HG02870 (cell line): ENCODE measurements around the gene SEMA6A.
A peak's percentile ranks its signal among the peaks of the same experiment; 100 is the strongest.
"Not testable (repeated sequence)": the region's sequence is repeated elsewhere in the genome, so short reads cannot be mapped to it uniquely, and the experiment has no call there.

ENCODE experiments used
- ATAC-seq: cut with Tn5 transposase; IDR thresholded peaks from one replicate; pipeline ENCODE4 v1.9.1; 2021; ENCODE audit warnings: mild to moderate bottlenecking, moderate library complexity; ENCODE audit not compliant: unreplicated experiment

The SEMA6A gene

DNA sequence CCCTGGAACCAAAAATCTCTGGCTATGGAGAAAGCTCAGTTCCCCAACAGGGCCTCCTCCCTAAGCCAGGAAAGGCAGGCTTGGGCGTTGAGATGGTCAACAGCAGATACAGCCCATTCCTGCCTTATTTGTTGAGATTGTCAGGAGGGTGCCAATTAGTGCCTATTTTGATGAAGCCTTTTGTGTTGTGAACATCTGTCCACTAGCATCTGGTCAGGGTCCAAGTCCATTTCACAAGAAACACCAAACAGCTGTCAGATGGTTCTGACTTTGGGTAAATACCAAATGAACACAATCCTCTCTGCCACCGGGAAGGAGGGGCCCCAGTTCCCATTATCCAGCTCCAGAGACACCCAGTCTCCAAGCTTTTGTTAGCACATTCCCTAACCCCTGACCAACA, 19.9 kb downstream of the SEMA6A start:
- ATAC-seq = no peak

DNA sequence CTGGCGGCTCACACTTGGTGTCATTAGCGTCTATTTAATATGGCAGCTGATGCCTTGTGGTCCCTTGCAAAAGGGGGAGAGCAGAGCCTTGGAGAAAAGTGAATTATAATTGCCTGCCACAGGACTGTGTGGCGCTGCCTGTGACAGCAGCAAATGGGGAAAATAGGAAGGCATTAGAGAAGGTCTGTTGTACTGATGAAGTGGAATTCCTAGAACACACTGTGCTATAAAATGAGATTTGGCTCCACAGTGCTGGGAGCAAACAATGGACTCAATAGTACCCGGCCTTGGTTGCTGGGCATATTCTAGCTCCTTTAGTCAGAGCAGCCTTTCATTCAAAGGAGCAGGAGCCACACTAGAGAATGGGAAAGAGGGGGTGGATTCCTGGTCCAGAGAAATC, 21.3 kb downstream of the SEMA6A start:
- no peak for ATAC-seq

DNA sequence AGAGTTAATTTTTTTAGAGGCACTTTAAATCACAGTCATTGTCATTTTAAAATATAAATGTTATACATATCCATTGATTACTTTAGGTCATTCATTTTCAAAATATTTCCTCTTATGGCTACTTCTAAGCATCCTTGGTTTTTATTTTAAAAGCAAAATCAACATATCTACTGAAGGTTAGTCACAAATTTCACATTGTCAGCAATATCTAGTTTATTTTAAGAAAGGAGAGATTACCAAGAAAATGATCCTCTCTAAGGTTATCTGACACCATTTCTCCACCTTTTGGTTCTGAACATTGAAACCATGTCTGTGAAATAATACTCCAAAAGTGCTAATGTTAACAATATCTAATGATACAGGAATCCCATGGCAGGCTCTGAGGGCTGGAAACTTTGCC, 24.5 kb downstream of the SEMA6A start:
- no peak for ATAC-seq

DNA sequence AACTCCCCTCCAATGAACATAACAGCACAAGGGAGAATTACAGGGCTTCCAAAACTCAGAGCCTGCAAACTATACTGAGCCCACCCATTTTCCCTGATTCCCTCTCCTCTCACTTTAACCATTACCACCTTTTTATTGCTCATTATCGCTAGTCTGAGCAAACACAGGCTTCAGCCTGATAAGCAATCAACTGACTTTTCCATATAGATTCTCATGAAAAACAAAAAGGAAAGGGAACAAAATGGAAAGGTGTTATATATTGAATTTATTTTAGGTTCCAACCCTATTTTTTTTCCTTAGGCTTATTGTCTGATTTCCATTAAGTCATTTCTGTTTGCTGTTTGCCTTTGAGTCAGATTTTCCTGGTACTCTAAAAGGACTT, 27.9 kb downstream of the SEMA6A start:
- ATAC-seq = no peak

DNA sequence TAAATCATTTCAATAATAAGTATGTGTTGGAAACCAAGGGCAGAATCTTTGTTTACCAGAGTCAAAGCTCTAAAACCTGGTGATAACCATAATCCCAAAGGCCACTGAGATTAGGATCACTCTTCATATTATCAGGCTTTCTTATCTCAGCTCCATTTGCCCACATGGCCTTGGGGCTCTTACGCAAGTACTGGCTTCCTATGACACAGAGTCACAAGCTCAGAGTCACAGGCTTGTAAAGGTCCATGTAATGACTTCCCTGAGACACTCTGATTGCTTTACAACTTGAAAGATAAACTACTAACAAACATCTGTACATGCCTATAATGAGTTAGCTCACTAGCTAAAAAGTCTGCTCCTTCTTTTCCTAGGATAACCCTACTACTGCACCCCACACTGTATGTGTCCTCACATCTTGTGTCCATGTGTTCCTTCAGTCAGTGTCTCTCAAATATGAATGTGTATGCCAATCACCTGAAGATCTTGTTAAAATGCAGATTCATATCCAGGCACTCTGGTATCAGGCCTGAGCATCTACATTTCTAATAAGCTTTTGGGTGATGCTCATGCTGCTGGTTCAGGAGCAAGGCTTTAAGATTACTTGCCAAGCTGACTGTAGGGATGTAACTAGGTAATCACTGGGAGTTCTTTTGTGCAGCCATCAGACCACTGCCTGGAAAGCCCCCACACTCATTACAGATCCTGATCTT, 28.4 kb downstream of the SEMA6A start:
- ATAC-seq = no peak

DNA sequence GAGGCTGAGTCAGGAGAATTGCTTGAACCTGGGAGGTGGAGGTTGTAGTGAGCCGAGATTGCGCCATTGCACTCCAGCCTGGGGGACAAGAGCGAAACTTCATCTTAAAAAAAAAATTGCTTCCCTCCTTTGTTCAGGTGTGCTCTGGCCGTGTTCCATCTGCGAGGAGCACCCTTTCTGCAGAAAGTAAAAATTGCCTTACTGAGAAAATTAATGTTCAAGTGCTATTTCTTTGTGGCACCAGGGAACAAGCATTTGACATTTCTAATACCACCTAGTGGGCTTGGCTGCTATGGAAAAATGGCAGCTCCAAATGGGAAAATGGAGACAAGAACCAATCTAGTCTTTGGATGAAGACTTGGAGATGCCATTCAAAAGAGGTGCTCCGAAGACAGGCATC, 29.2 kb downstream of the SEMA6A start:
- ATAC-seq = not testable (repeated sequence)

DNA sequence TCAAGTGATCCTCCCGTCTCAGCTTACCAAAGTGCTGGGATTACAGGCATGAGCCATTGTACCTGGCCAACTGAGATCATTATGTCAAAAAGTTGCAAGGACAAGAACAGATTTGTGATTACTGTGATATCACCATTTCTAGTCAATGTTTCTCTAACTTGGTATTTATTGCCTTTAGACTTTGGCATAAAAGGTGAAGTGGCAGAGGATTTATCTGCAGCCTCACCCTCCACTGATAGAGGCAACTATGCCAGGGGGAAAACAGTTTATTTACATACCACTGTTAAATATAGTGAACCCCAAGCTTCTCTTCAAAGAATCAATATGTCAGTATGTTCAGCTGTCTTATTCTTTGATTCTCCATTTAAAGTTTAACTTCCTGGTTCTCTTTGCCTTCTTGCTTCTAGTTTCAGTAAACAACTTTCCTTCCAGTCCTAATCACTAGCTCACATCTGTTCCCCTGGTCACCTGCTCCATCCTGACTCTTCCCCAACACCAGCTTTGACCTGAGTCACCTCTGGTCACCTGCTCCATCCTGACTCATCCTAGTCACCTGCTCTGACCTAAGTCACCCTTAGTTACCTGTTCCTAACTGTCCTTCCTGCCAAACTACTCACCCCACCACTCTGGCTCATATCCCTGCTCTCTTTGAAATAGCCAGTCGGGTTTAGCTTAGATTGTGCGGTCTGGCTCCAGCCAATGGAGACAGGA, 29.9 kb downstream of the SEMA6A start:
- ATAC-seq = no peak

DNA sequence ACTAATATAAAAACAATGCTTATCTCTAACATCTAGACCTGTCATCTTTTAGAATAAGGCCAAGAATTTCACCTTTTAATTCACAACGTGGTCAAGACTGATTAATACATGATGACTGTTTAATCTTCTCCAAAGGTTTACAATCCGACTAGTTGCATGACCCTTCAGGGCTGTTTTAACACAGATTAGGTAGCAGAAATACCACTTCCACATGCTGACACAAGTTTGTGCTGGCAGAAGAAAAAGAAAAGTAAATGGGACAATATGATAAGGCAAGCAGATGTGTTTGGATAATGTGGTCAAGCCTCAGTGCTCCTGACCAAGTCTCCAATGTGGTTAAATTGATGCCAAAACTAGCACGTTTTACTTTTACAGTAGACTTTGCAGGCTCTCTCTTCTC, 31.1 kb downstream of the SEMA6A start:
- no peak for ATAC-seq

DNA sequence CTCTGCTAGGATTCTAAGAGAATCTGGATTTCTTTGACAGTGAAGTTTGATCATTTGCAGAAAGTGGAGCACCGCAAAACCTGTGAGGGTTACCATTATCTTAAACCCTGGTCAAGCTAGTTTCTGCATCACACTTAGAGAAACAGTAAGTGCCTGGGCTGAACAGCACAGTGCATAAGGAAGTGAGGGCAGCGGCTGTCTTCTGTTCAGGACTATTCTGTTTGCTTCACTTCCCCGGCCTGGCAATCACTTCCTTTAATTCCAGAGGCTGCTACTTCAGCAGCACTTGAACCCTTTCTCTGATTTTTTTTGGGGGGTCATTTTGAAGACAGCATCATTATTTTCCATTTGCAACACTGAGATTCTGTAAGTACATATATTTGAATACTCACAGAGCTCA, 32.0 kb downstream of the SEMA6A start:
- ATAC-seq = no peak

DNA sequence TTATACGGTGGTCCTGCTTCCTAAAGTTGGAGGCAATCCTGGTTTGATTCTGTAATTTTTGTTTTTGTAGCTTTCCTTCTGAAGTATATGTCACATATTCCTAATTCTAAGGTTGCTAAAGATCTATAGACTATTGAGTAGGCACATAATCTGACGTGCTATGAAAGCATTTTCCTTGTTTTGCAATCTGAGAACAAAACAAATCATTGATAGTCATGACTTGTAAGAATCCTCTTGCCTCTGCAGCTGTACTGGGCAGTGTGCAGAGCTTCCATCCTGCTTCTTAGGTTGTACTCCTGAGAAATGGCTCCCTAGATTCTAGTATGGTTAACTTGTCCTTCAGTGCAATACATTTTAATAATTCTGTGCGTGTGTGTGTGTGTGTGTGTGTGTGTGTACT, 35.4 kb downstream of the SEMA6A start:
- no peak for ATAC-seq

DNA sequence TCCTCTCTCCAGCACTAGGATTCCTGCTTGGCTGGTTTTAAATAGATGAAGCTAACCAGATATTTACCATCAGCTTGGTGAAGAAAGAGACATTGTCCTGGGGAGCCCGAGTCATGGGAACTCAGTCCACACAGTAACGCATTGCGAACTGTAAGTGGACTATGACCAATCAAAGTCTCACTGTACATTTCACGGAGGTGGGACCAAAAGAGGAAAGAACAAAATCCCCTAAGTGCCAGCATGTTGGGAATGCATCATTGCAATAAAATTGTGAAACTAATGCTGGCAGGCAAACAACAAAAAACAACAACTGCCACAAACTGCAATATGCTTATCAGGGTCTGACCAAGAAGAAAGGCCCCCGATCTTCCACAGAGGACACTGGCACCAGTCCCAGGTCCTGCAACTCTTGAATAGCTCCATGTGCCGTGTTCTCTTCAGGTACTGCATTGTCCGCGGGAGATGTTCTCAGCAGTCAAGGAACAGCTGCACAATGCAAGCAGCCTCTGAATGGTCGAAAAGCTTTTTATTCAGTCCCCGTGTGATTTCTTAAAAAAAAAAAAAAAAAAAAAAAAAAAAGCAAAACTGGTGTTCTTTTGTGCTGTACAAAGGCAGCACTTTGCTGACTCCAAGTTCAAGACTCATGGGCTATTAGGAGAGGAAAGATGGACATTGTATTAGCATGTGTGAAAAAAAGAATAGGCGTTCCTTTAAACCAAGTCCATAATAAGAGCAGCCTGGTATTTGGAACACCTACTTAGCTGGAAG, 38.1 kb downstream of the SEMA6A start:
- ATAC-seq = no peak

DNA sequence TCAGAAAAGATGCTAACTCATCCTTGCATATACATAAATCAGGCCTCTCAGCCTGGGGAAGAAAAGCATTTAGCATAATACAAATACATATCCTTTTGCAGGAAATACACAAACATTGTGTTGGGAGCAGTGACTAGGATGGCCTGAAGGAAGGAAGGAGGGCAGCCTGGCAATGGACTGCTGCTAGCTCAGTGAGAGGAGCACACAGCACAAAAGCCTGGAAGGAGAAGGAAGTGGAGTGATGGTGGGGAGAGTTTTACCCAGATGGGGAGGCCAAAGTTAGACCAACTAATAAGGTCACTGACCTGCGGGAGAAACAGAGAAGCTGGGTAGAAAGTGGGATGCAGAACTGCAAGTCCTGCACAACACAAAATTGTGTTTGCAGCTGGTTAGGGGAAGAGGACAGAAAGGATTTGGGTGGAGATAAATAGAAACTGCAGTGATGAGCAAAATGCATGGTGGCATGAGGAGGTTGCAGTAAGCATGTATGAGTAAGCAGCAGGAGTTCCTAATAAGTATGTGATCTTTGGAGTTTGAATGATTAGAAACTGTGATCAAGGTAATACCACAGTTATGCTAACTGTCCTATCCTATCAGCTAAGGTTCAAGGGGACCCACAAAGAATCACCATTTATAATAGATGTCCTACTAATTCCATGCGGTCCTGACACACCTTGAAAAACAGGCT, 39.5 kb downstream of the SEMA6A start:
- ATAC-seq = no peak

DNA sequence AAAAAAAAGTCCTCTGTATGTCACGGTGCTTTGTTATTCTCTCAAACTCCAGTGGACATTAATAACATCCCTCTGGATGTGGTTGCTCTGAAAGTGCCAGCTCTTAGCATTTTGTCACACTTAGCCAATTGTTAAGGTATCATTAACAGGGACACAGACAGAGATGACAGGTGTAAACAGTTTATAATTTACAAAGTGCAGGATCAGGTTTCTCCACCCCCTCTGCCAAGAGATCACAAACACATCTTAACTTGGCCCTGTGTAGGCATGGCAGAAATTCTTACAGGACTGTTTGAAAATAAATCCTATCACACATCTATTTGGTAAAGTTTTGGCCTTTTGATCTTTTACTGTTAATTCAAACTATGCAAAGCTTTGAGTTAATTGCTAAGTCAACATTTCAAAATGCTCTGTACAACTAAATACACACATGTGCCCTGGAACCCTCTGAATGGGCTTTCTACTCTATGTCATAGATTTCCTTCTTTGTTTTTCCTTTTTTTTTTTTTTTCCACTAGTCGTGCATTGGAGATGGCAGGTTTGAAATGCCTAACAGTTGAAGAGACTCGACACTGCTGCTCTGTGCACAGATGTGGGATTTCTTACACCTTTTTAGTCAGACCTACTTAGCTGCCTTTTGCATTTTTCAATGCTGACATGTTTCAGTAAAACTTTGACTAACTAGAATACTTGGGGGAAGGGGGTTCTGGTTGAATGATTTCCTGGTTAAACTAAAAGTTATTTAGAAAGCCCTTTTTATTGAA, 41.7 kb downstream of the SEMA6A start:
- ATAC-seq = peak; percentile 60

DNA sequence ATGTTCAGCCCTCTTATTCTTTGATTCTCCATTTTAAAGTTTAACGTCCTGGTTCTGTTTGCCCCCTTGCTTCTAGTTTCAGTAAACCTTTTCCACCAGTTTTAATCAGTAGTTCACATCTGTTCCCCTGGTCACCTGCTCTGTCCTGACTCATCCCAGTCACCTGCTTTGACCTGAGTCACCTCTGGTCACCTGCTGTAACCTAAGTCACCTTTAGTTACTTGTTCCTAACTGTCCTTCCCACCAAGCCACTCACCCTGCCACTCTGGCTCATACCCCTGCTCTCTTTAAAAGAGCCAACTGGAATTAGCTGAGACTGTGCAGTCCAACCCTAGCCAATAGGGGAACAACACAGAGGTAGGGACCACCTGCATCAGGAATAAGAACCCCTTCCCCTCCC, 43.0 kb downstream of the SEMA6A start:
- ATAC-seq = no peak

DNA sequence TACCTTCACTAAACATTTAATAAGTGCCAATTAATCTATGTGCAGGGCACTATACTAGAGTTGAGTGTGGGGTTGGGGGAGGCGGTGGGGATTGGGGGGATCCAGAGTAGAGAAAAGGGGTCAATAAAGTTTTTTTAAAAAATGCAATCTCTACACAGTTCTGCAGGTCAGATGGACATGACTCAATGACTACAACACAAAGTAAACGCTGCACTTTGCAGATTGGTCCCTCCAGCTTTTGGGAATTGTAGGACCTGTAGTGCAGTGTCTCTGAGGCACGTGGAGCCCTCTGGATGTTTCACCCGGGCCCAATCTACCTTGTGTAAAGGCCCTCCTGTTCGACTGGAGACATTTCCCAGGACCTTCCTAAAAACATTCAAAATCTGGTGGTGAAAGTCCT, 43.5 kb downstream of the SEMA6A start:
- ATAC-seq = no peak

DNA sequence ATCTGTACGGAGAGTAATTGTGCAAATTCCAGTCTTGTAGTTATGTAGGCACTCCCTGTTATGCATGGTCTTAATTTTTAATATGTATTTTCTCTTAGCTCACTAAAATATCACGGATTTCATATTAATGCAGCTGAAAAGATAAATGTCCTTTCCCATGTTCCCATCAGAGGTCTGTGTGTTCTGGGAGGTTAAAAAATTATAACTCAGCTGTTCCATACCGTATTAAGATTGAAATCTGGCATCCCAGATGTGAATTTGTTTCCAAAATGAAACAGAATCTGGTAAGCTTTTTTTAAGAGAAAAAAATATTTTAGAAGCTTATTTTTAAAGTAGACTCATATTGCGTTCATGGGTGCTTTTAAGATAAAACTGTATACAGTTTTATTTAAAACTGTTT, 44.3 kb downstream of the SEMA6A start:
- no peak for ATAC-seq

DNA sequence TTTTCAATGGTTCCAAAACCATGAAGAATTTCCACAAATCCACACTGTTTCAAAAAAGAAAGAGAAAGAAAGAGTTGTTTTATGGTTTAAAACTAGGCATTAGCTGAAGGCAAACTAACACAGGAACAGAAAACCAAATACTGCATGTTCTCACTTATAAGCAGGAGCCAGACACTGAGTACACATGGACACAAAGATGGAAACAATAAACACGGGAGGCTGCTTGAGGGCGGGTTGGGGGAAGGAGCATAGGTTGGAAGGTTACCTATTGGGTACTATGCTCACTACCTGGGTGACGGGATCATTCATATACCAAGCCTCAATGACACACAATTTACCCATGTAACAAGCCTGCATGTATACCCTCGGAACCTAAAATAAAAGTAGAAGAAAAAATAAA, 45.0 kb downstream of the SEMA6A start:
- ATAC-seq = no peak

DNA sequence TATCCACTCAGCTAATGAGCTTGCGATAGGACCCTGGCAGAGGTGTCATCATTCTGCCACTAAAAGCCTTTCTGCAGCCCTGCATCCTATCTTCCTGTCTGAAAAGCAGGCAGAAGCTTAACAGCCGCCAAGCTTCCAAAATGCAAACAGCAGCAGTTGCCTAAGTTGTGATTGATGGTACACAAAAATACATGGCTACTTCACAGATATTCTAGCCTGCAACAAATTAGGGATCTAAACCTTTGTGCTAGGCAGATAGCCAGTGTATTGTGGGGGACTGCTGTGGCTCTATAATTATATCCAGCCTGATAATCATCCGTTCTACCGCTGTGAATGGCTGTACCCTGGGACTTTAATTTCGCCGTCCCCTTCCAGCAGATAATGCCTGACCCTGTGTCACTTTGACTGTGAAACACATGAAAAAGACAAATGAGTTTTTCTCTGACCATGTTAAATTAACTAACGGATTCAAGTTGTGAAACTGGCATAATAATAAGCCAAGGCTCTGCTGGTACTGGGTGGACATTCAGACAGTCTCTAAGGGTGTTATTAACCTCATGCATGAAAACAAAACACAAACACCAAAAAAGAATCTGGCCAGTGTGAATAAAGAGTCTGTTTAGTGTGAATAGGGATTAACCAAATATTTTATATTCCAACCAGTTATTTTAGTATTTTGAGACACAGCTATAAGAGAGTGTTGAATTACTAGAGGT, 45.9 kb downstream of the SEMA6A start:
- no peak for ATAC-seq

DNA sequence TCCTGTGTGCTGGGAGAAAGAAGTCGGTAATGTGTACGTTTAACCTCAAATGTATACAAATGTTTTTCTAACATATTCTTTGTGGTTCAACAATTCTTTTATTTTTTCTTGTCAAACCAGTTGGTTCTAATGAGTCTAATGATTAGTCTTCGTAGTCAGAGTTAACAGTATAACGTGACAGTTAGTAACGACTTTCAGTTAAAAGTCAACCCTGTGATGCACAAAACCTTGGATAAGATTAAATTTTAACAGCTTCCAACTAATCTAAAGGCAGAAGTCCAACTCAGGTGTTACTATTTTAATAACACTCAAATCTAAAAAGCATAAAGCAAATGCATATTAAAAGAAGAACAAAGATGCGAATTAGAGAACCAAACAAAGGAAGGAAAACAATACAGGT, 47.0 kb downstream of the SEMA6A start:
- ATAC-seq = no peak

DNA sequence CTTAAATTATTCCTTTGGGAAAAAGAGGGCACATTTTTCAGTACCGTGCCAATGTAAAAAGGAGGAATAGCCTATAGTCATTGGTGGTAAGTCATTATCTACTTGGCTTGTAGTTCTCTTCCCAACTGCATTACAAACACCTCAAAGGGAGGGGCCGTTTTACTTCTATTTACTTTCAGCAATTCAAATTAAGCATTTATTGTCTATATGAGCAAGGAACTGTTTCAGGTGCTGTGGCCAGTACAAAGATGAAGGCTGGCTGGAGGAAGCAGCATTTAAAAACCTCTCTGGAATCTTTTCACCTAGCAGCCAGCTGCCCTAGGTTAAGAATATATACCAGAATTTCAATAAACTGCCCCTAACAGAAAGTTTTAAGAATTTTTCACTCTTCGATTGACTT, 48.9 kb downstream of the SEMA6A start:
- ATAC-seq = no peak
